ENCODE data around the gene FILIP1L.
"Not testable (repeated sequence)": the region's sequence is repeated elsewhere in the genome, so short reads cannot be mapped to it uniquely, and the experiment has no call there.

The FILIP1L gene

DNA sequence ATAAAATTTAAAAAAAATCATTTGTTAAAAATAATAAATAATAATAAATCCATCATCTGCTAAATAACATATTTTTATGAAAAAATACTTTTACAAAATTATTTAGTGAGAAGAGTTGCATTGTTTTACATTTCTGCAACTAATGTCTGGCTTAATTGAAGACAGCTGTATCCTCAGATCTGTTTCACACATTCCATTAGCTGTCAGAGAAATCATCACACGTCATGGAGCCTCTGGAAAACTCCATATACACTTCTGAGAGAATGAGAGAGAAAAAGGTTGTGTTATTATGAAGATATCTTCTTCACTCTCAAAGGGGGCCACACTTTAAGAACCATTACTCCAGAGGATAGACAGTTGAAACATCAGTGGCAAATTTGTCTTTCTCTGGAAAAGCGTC, 255.8 kb downstream of the FILIP1L start:
- DNase-seq = no peak

DNA sequence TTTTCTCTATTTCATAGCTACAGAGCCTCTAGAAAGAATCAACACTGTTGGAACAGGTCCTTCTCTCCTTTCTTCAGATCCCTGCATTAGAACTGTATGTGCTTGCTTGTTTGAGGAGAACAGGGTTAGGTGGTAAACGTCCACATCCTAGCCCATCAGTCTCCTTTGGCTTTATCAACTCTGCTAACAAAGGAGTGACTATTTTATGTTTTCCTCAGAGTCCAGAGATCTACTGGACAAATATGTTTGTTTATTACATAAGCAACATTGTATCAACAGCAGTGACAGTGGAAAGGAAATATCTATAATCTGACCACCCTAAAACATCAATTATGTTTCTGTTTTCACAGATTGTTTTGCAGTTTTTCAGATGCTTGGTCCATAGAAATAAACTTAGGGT, 257.0 kb downstream of the FILIP1L start:
- no peak for DNase-seq

- peak; percentile 58 for DNase-seq
Observed at GRCh38 chr3:99856437-99857220, 257.7 kb downstream of the FILIP1L start.

GRCh38 chr3:99855900-99856299, 258.4 kb downstream of the FILIP1L start:
- no peak for DNase-seq

DNA sequence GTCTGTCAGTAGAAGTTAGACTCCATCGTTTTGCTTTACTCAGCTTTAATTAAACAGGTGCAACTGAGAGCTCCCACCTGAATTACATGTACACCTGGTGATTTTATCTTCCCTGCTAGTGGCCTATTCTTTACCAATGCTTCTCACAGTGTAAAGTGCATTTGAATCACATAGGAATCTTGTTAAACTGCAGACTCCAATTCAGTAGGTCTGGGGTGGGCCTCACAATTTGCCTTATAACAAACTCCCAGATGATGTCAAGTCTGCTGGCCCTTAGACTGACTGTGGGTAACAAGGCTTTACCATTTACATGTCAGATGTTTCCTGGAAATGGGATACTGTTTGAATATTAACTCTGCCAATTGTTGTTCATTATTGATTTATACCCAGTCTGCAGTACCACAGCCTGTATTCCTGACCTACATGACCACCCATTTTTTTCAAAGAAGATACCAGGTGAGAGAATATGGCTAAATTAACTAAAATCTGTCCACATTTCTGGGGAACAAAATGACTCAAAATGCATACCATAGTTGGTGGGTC, 259.5 kb downstream of the FILIP1L start:
- DNase-seq = no peak

- no peak for DNase-seq
Observed at GRCh38 chr3:99852851-99853250, 261.4 kb downstream of the FILIP1L start.

- DNase-seq = no peak
Observed at GRCh38 chr3:99851955-99852354, 262.3 kb downstream of the FILIP1L start.

DNA sequence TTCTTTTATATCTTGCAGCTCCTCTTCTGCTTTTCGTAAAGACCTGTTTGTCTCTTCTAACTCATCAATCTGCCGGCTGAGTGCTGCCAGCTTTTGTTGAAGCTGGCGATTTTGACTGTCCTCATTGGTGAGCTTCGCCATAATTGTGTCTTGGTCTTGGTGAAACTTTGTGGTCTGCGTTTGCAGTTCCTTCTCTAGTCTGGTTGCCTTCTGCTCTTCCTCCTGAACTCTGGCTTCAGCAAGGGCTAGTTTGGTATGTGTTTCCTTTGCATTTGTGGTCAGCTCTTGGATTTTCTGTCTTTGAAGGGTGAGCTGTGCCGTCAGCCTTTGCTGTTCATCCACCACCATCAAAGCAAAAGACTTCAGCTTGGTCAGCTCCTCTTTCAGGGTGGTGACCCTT, 263.7 kb downstream of the FILIP1L start:
- no peak for DNase-seq

GRCh38 chr3:99848433-99848832, 265.9 kb downstream of the FILIP1L start:
- no peak for DNase-seq

- DNase-seq = no peak
Observed at GRCh38 chr3:99846477-99847160, 267.7 kb downstream of the FILIP1L start.

GRCh38 chr3:99845999-99846398, 268.3 kb downstream of the FILIP1L start:
- no peak for DNase-seq

DNA sequence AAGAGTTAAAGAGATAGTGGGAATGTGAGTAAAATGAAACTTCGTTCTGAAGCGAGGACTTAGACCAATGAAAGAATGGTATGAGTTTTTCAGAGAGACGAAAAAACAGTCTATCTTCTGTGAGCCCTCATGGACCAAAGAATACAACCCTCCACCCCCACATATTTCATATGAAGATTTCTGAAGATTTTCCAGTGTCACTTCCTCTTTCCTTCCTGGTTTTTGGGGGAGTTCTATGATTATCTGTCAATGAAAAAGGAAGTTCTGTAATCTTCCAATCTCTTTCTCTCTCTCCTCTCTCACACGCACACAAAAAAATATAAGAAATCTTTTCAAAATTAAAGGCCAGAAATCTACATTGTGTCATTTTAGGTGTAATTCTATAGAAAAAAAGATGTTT, 269.0 kb downstream of the FILIP1L start:
- DNase-seq = no peak

GRCh38 chr3:99843590-99844258, 270.6 kb downstream of the FILIP1L start:
- DNase-seq = no peak

DNA sequence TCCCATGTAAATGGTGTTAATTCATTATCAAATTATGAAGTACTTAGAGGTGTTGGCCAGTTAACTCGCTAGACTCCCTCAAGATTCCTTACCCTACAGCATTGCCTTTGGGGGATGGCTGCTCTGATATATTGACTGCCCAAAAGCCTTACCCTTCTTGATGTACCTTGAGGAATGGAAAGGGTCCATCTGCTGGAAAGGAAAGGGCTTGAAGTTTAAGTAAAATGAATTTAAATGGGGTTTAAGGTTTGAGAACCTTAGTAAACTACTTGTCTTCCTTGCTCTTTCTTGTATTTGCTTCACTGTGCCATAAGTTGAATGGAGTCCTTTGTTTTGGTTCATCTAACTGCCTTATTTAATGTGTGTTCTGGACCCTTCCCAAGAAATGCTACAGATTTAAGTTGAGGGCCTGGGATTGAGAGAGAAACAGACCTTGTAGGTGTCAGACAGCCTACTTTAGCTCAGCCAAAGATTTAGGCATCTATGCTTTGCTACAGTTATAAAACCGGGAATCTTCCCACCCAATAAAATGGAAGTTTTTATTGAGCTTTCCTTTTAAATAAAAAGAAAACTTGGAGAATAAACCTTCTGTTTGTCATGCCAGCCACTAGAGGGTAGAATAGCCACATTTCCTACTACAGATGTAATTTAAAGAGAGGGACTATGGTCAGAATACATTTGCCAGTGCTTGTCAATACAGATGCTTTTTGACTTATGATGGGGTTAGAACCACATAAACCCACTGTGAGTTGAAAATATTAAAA, 271.3 kb downstream of the FILIP1L start:
- peak; percentile 28 for DNase-seq

GRCh38 chr3:99841949-99842348, 272.4 kb downstream of the FILIP1L start:
- not testable (repeated sequence) for DNase-seq

DNA sequence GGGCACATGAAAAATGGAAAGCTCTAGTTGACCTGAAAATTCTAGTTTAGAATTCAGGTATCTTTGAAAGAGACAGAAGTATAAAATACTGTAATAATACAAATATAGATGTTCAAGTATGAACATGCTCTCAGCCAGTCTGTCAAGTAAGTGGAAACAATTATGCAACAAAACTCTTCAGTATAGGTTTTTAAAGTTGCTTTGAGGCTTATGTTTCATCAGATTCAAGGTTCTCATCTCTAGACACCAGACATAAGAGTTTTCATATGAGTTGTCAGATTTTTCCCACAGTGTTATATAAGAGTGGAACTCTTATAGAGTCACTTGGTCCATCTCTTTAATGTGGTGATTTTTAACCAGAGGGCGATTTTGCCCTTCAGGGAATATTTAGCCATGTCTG, 274.7 kb downstream of the FILIP1L start:
- DNase-seq = no peak

GRCh38 chr3:99838755-99839154, 275.5 kb downstream of the FILIP1L start:
- DNase-seq = no peak

DNA sequence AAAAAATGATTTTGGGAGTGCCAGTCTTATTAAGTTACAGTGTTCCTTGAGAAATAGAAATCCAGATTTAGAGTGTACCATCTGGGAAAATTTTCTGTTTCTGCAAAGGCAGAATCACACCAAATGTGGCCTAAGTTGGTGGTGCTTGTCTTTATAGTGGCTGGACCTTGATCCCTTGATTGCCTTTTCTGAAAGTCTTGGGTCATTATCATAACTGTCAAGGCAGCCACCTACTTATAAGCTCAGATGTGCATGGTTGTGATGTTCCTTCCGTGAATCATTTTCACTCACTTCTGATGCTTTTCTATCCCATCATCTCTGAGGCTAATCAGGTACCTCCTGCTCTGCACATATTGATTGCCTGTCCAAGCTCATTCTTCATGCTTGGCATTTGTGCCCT, 276.6 kb downstream of the FILIP1L start:
- no peak for DNase-seq

DNA sequence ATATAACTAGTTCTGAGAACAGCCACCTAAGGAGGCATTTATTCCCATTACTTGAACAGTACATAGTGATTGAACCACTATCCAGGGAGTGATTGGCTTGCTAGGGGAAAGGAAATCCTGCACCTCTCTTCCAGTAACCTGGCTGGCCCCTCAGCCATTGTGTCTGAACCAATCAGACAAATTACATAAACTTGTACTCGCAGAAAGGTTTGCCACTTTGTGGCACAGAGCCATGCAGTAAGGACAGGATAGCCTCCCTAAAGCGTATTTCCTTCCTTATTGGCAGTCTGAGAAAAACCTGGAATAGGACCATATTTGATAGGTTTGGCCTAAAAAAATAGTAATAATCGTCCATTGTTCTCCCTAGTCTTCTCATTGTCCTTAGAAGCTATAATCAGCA, 277.6 kb downstream of the FILIP1L start:
- no peak for DNase-seq

DNA sequence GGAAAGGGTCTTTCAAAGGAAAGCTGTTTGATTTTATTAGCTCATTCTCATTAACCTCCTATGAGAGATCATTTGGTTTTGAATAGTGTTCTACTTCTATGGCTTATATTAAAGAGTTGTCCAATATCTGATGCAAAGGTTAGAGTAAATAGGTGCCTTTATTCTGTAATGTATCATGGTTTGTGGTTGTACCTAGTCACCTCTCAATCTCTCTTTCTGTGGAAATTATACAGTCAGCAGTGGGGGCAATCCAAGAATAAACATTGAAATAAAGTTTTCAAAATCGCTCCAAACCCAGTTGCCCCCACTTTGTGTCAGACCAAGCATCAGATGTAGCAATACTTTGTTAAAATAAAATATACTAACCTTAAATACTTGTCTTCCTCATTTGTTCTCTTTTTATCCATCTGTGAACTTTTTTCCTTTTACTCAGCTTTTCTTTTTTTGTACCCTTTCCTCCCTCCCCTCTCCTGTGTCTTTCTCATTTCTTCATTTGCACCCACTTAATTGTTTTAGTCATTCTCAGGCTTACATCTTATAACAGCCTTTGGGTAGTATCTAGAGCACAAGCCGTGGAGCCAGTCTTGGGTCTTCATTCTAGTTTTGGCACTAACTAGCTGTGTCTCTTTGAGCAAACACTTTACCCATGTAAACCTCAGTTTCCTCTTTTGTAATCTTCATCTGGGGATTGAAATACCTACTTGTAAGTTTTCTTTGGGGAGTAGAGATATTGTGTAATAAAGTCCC, 279.9 kb downstream of the FILIP1L start:
- no peak for DNase-seq

GRCh38 chr3:99833617-99834205, 280.6 kb downstream of the FILIP1L start:
- no peak for DNase-seq

- no peak for DNase-seq
Observed at GRCh38 chr3:99829844-99830243, 284.5 kb downstream of the FILIP1L start.

Data from activated CD4-positive, alpha-beta T cell treated with anti-CD3 and anti-CD28 coated beads, Interleukin-10, Interleukin-2, amounts not matched to agents 100 ng/mL and 50 ng/mL, durations not matched to agents 16 hours and 8 hours (primary cell).